SK-N-SH (cell line): Measurements from ENCODE around the gene NUP50. TPM values are rescaled to one million over a fixed set of nuclear protein-coding genes. Genes with fewer than 3 reads are reported as not detected.
"Not testable (repeated sequence)": the region's sequence is repeated elsewhere in the genome, so short reads cannot be mapped to it uniquely, and the experiment has no call there.

Source experiments
- CTCF ChIA-PET: fragments of 300-600, 350-600 bp; formaldehyde crosslinking; extraction: SDS; loops from one replicate; lab custom pipeline; 2021; lab: Yijun Ruan, JAX
- POLR2A ChIA-PET: fragments of 350-600 bp; sonication (Branson Sonifier 250); formaldehyde crosslinking; extraction: SDS; loops from one replicate; lab custom pipeline; 2020; ENCODE audit warnings: antibody characterized with exemption, inconsistent platforms; lab: Yijun Ruan, JAX
- DNase-seq: peaks from one replicate; pipeline ENCODE4 v3.0.0; 2012
- H2AFZ ChIP-seq: fragments of 200-600 bp; sonication (generic); 2 replicates; pipeline ENCODE4 v1.8.1; 2016; ENCODE audit warnings: antibody characterized with exemption, mild to moderate bottlenecking, low read depth
- H3F3A ChIP-seq: fragments of 200-600 bp; sonication (generic); replicated peaks from 2 replicates; pipeline ENCODE3; 2016; ENCODE audit warnings: antibody characterized with exemption, mild to moderate bottlenecking; ENCODE audit not compliant: insufficient read depth
- H3K27ac ChIP-seq, 2 experiments: fragments of 200-500 bp in 1 of 2; fragments of 200-600 bp in 1 of 2; sonication (Bioruptor generic) in 1 of 2; sonication (generic), shearing (Covaris generic) in 1 of 2; 2 replicates each; pipeline versions ENCODE4 v1.5.1 to v1.6.1; 2014 to 2016; ENCODE audit warnings: low read depth in 2 of 2, inconsistent platforms in 1 of 2, low read length in 1 of 2, mild to moderate bottlenecking in 1 of 2, mixed read lengths in 1 of 2
- H3K27me3 ChIP-seq: fragments of 200-600 bp; sonication (generic), shearing (Covaris generic); 2 replicates; pipeline ENCODE4 v1.6.1; 2016; ENCODE audit warnings: mixed run types; ENCODE audit not compliant: insufficient read depth
- H3K36me3 ChIP-seq, 2 experiments: fragments of 200-500 bp in 1 of 2; fragments of 200-600 bp in 1 of 2; sonication (Bioruptor generic) in 1 of 2; sonication (generic) in 1 of 2; replicated peaks in 1 of 2; 2 replicates each; pipeline versions ENCODE3 to v1.5.1; 2014 to 2016; ENCODE audit warnings: low read length in 1 of 2, mild to moderate bottlenecking in 1 of 2; ENCODE audit not compliant: insufficient read depth in 2 of 2, control insufficient read depth in 1 of 2
- H3K4me1 ChIP-seq, 2 experiments: fragments of 200-500 bp in 1 of 2; fragments of 200-600 bp in 1 of 2; sonication (Bioruptor generic) in 1 of 2; sonication (generic), shearing (Covaris generic) in 1 of 2; 2 replicates each; pipeline versions ENCODE4 v1.5.1 to v1.6.1; 2014 to 2016; ENCODE audit warnings: low read depth in 1 of 2, low read length in 1 of 2, mixed run types in 1 of 2; ENCODE audit not compliant: insufficient read depth in 2 of 2, control insufficient read depth in 1 of 2
- H3K4me2 ChIP-seq: fragments of 200-600 bp; sonication (generic), shearing (Covaris generic); 2 replicates; pipeline ENCODE4 v1.6.1; 2017; ENCODE audit warnings: mixed run types
- H3K4me3 ChIP-seq, 2 experiments: fragments of 200-500 bp in 1 of 2; fragments of 200-600 bp in 1 of 2; sonication (Bioruptor generic) in 1 of 2; sonication (generic), shearing (Covaris generic) in 1 of 2; 2 replicates each; pipeline versions ENCODE4 v1.5.1 to v1.8.1; 2014 to 2016; ENCODE audit warnings: low read depth in 2 of 2, inconsistent platforms in 1 of 2, low read length in 1 of 2, mild to moderate bottlenecking in 1 of 2, mixed read lengths in 1 of 2, moderate library complexity in 1 of 2
- H3K79me2 ChIP-seq: fragments of 200-600 bp; sonication (generic); 2 replicates; pipeline ENCODE4 v1.8.1; 2017; ENCODE audit warnings: mild to moderate bottlenecking; ENCODE audit not compliant: insufficient read depth
- H3K9ac ChIP-seq: fragments of 200-600 bp; sonication (generic); 2 replicates; pipeline ENCODE4 v1.6.1; 2017; ENCODE audit warnings: mixed run types
- H3K9me2 ChIP-seq: fragments of 200-600 bp; sonication (generic); 2 replicates; pipeline ENCODE4 v1.6.1; 2017; ENCODE audit warnings: mixed run types
- H3K9me3 ChIP-seq: fragments of 200-600 bp; sonication (generic); 2 replicates; pipeline ENCODE4 v1.6.1; 2017; ENCODE audit warnings: mixed run types, mild to moderate bottlenecking, moderate library complexity
- H4K20me1 ChIP-seq: fragments of 200-600 bp; sonication (generic); 2 replicates; pipeline ENCODE4 v1.6.1; 2017; ENCODE audit warnings: mild to moderate bottlenecking, mixed run types; ENCODE audit not compliant: insufficient read depth
- CHD2 ChIP-seq: fragments of 150-350 bp; IDR thresholded peaks from 2 replicates; pipeline ENCODE4 v1.6.1; 2018; ENCODE audit warnings: low read length; ENCODE audit not compliant: partially characterized antibody
- EP300 ChIP-seq, 2 experiments: IDR thresholded peaks; 2 replicates each; pipeline versions ENCODE4 v1.4.0 to v1.6.1; 2012; ENCODE audit warnings: borderline replicate concordance in 1 of 2, low read depth in 1 of 2, low read length in 1 of 2
- FOXJ3 ChIP-seq: sonication (generic); formaldehyde crosslinking; IDR thresholded peaks from 2 replicates; pipeline ENCODE4 v1.5.1; 2020; ENCODE audit warnings: mild to moderate bottlenecking, missing genetic modification reagents
- MEF2A ChIP-seq: IDR thresholded peaks from 2 replicates; pipeline ENCODE4 v1.4.0; 2012; ENCODE audit warnings: low read depth, borderline replicate concordance
- MXI1 ChIP-seq: IDR thresholded peaks from 2 replicates; pipeline ENCODE4 v1.6.1; 2012; ENCODE audit warnings: mild to moderate bottlenecking, low read depth, low read length, improper control_type of control experiment
- NRF1 ChIP-seq: IDR thresholded peaks from 2 replicates; pipeline ENCODE4 v1.6.1; 2012; ENCODE audit warnings: low read depth, mild to moderate bottlenecking, low read length
- RCOR1 ChIP-seq: fragments of 150-350 bp; IDR thresholded peaks from 2 replicates; pipeline ENCODE4 v1.6.1; 2017; ENCODE audit warnings: antibody characterized with exemption, low read length
- REST ChIP-seq: IDR thresholded peaks from 2 replicates; pipeline ENCODE4 v1.6.1; 2012; ENCODE audit warnings: mild to moderate bottlenecking, low read depth, low read length, moderate library complexity
- RFX5 ChIP-seq: IDR thresholded peaks from 2 replicates; pipeline ENCODE4 v1.6.1; 2012; ENCODE audit warnings: mild to moderate bottlenecking, improper control_type of control experiment, low read length
- TAF1 ChIP-seq: IDR thresholded peaks from 2 replicates; pipeline ENCODE4 v1.6.1; 2012; ENCODE audit warnings: low read depth, mild to moderate bottlenecking, low read length, moderate library complexity, borderline replicate concordance
- USF1 ChIP-seq: IDR thresholded peaks from 2 replicates; pipeline ENCODE4 v1.4.0; 2012; ENCODE audit warnings: low read depth, borderline replicate concordance
- WGBS: methylation state at CpG from one replicate; pipeline ENCODE4 v1.1.6; 2017; ENCODE audit warnings: low lambda C conversion rate; 5-methylcytosine and 5-hydroxymethylcytosine counted together
- polyA plus RNA-seq, 3 experiments: library from polyadenylated mRNA; depleted of rRNA; stranded (reverse); fragments of >200 nt; gene quantifications; 2 replicates each; pipeline ENCODE4 v1.2.3, GENCODE V29; 2012
- TF ChIP-seq, protein P1 (sequence below): IDR thresholded peaks from 2 replicates; pipeline ENCODE4 v1.4.0; 2012; ENCODE audit warnings: low read depth
- TF ChIP-seq, protein P2 (sequence below): IDR thresholded peaks from 2 replicates; pipeline ENCODE4 v1.4.0; 2012; ENCODE audit warnings: low read depth, borderline replicate concordance

NUP50 gene
- polyA plus RNA-seq, 1 of the 3 experiments (the other 2 are of a cell fraction): 4.7 TPM

DNA sequence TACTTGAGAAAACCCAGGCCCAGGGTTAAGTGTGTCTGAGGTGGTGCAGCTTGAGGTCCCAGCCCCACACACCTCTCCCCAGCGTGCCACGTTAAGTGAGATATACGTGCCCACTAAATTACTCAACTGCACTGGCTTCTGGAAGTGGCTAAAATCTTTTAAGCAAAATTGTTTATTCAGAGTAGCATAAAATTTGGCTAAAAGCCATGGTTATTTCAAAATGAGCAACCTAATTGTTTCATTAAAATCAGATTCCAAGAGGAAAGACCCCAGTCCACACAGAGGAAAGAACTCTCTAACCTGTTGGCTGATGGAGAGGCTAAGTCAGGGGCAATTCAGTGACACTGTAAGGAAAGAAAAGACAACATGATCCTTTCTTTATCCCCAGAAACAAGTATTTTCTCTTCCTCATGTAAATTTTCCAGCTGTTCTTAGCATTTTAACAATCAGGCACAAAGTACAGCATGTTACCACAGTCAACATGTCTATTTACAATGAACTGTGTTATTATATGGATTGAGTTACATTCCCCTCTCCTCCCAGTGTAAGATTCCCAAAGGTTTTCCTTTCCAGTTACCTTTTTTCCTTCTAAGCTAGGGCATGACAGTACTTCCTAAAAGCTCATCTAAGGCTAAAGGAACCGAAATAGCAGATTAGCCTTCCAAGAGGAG, 26.6 kb downstream of the NUP50 start:
- no peak overlapping the region for H3K4me2 ChIP-seq
- no peaks in the 10 kb centered on the region for H3K79me2 ChIP-seq
- POLR2A ChIA-PET: no interaction called here
- H3K9me3 ChIP-seq: no peaks in the 10 kb centered on the region
- H3K4me3 ChIP-seq: no peak overlapping the region
- H3K27ac ChIP-seq: no peak overlapping the region
- DNase-seq: no peak
- H2AFZ ChIP-seq: no peak overlapping the region
- TF ChIP-seq FOXJ3 (CRISPR knock-in tag) (no peak), MEF2A (no peak), NRF1 (no peak), RFX5 (no peak), CHD2 (no peak), MXI1 (no peak), RCOR1 (no peak), EP300 (IDR thresholded peaks at IDR 0.05; ENCODE audit: borderline replicate concordance in 1 of 2, low read depth in 1 of 2, low read length in 1 of 2) (no peak), TAF1 (no peak), REST (no peak), USF1 (no peak)
- TF ChIP-seq, protein P1, sequence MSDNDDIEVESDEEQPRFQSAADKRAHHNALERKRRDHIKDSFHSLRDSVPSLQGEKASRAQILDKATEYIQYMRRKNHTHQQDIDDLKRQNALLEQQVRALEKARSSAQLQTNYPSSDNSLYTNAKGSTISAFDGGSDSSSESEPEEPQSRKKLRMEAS: no peak
- TF ChIP-seq, protein P2, sequence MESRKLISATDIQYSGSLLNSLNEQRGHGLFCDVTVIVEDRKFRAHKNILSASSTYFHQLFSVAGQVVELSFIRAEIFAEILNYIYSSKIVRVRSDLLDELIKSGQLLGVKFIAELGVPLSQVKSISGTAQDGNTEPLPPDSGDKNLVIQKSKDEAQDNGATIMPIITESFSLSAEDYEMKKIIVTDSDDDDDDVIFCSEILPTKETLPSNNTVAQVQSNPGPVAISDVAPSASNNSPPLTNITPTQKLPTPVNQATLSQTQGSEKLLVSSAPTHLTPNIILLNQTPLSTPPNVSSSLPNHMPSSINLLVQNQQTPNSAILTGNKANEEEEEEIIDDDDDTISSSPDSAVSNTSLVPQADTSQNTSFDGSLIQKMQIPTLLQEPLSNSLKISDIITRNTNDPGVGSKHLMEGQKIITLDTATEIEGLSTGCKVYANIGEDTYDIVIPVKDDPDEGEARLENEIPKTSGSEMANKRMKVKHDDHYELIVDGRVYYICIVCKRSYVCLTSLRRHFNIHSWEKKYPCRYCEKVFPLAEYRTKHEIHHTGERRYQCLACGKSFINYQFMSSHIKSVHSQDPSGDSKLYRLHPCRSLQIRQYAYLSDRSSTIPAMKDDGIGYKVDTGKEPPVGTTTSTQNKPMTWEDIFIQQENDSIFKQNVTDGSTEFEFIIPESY: no peak
- no peaks in the 10 kb centered on the region for H3K9me2 ChIP-seq
- H3K9ac ChIP-seq: no peak overlapping the region
- peaks cover 4% of the 10 kb centered on the region; the same call in 1 of the 2 replicates for H4K20me1 ChIP-seq
- H3F3A ChIP-seq: peaks cover 9% of the 10 kb centered on the region
- H3K27me3 ChIP-seq: no peaks in the 10 kb centered on the region
- WGBS: 95% methylated on average over 4 of the region's 4 CpGs
- CTCF ChIA-PET: interaction anchor here (0.9 to 3.3 kb wide), 3 partner anchors 17 to 72 kb away, joined by 3 to 15 read pairs (median 4); no protein-coding TSS in a partner anchor
- H3K4me1 ChIP-seq: no peaks in the 10 kb centered on the region; a peak in 1 of 4 replicates
- peaks cover 6 to 25% of the 10 kb centered on the region in 2 experiments for H3K36me3 ChIP-seq

DNA sequence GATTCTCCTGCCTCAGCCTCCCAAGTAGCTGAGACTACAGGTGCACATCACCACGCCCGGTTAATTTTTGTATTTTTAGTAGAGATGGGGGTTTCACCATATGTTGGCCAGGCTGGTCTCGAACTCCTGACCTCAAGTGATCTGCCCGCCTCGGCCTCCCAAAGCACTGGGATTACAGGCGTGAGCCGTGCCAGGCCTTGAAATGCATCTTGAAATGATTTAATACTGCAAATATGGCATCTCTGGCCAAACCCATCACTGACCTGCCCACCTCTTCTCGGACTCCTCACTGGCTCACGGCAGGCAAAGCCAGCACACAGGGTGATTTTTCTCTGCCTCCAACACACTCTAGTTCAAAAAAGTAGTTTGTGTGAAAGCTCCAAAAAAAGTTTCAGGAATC, 28.0 kb downstream of the NUP50 start:
- CTCF ChIA-PET: interaction anchor here (1.0 to 3.3 kb wide), 3 partner anchors 17 to 71 kb away, joined by 4 to 15 read pairs (median 4); no protein-coding TSS in a partner anchor
- H2AFZ ChIP-seq, H3K4me3 ChIP-seq, H3K4me1 ChIP-seq, H3K27ac ChIP-seq, H3F3A ChIP-seq, H4K20me1 ChIP-seq, DNase-seq, H3K4me2 ChIP-seq, H3K79me2 ChIP-seq, H3K9me3 ChIP-seq, H3K9ac ChIP-seq, H3K9me2 ChIP-seq, POLR2A ChIA-PET, H3K27me3 ChIP-seq: not testable (repeated sequence)
- WGBS: 97% methylated on average over 9 of the region's 9 CpGs
- H3K36me3 ChIP-seq: peaks cover 0 to 25% of the 10 kb centered on the region in 2 experiments
